Vagina (tissue), 2 donors: Measurements from ENCODE around the gene SIRT7.

ENCODE experiments used
- POLR2A ChIP-seq, 2 donors: fragments of 450-650 bp; IDR thresholded peaks; one replicate each; pipeline ENCODE4 v1.6.1; 2017; ENCODE audit warnings: antibody characterized with exemption in 2 of 2, mild to moderate bottlenecking in 2 of 2, moderate library complexity in 2 of 2
- TF ChIP-seq, protein P1 (sequence below), 3 experiments: fragments of 450-650 bp in 2 of 3; fragments of 200-600 bp in 1 of 3; sonication (generic) in 1 of 3; IDR thresholded peaks; one replicate each; pipeline ENCODE4 v1.5.1; 2017 to 2019; ENCODE audit warnings: antibody characterized with exemption in 3 of 3, mild to moderate bottlenecking in 2 of 3, moderate library complexity in 2 of 3

DNA sequence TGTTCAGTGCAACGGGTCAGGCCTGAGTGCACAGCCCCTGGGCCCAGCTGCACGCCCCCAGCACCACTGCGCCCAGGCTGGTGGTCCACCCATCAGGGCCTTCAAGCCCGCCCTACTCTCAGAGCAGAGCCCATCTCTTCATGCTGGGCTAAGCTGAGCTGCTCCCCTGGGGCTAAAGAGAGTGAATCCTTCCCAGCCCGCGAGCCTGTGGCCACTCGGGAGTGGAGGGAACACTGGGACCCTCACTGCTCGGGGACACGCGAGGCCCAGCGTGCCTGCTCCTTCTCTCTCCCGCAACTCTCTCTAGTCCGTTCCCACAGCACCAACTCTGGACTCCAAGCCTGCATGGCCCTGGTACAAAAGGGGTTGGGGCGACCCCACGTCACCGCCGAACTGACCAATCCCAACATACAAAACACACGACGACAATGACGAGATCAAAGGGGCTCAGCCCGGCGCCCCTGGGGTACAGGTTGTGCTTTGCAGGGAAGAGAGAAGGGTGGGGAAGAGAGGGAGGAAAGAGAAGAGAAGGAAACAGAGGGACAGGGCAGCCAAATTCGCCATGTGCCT, 4.1 kb upstream of the SIRT7 start:
- TF ChIP-seq POLR2A (IDR thresholded peaks at IDR 0.05) = no peak
- TF ChIP-seq, protein P1, sequence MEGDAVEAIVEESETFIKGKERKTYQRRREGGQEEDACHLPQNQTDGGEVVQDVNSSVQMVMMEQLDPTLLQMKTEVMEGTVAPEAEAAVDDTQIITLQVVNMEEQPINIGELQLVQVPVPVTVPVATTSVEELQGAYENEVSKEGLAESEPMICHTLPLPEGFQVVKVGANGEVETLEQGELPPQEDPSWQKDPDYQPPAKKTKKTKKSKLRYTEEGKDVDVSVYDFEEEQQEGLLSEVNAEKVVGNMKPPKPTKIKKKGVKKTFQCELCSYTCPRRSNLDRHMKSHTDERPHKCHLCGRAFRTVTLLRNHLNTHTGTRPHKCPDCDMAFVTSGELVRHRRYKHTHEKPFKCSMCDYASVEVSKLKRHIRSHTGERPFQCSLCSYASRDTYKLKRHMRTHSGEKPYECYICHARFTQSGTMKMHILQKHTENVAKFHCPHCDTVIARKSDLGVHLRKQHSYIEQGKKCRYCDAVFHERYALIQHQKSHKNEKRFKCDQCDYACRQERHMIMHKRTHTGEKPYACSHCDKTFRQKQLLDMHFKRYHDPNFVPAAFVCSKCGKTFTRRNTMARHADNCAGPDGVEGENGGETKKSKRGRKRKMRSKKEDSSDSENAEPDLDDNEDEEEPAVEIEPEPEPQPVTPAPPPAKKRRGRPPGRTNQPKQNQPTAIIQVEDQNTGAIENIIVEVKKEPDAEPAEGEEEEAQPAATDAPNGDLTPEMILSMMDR (IDR thresholded peaks at IDR 0.05) = no peak
